A673 (cell line): Measurements from ENCODE around the gene PLEKHA6. TPM values are rescaled to one million over a fixed set of nuclear protein-coding genes. Genes with fewer than 3 reads are reported as not detected.

Source experiments
- BruUV-seq: library from RNA; stranded (reverse); fragments of 400-500 nt; replicated peaks from 2 replicates; lab custom pipeline; 2021; lab: Mats Ljungman, UMichigan
- CTCF ChIA-PET: fragments of 300-600 bp; sonication (Branson Sonifier 250); formaldehyde crosslinking; loops from one replicate; lab custom pipeline; 2022; ENCODE audit warnings: antibody characterized with exemption; lab: Charles Lee
- POLR2A ChIA-PET: fragments of 300-600 bp; sonication (Branson Sonifier 250); formaldehyde crosslinking; loops from one replicate; lab custom pipeline; 2022; ENCODE audit warnings: antibody characterized with exemption; ENCODE audit not compliant: low non-redundant PET; lab: Charles Lee
- DNase-seq: peaks from one replicate; pipeline ENCODE4 v3.0.0-alpha.2; 2015; ENCODE audit warnings: low spot score
- H3K27ac ChIP-seq: fragments of 200-600 bp; sonication (generic); 2 replicates; pipeline ENCODE4 v1.5.1; 2016; ENCODE audit warnings: mixed run types, low read depth, mild to moderate bottlenecking, mixed read lengths, antibody characterized with exemption, low read length; ENCODE audit not compliant: poor library complexity, severe bottlenecking
- H3K27me3 ChIP-seq: fragments of 200-600 bp; sonication (generic); replicated peaks from 2 replicates; pipeline ENCODE4 v1.6.1; 2017; ENCODE audit warnings: mixed run types, low read depth, mild to moderate bottlenecking, mixed read lengths, antibody characterized with exemption, low read length; ENCODE audit not compliant: insufficient read depth, poor library complexity
- H3K36me3 ChIP-seq: fragments of 200-600 bp; sonication (generic); 2 replicates; pipeline ENCODE4 v1.6.1; 2016; ENCODE audit warnings: mixed run types, mild to moderate bottlenecking, mixed read lengths, antibody characterized with exemption, low read length; ENCODE audit not compliant: insufficient read depth, poor library complexity, severe bottlenecking
- H3K4me1 ChIP-seq: fragments of 200-600 bp; sonication (generic); 2 replicates; pipeline ENCODE4 v1.6.1; 2017; ENCODE audit warnings: mixed run types, mild to moderate bottlenecking, mixed read lengths, antibody characterized with exemption, low read length; ENCODE audit not compliant: insufficient read depth, poor library complexity, severe bottlenecking
- H3K4me3 ChIP-seq: fragments of 200-600 bp; sonication (generic); 2 replicates; pipeline ENCODE4 v1.5.1; 2016; ENCODE audit warnings: low read depth, mixed run types, mild to moderate bottlenecking, mixed read lengths, low read length; ENCODE audit not compliant: poor library complexity, severe bottlenecking
- H3K9me3 ChIP-seq: fragments of 200-600 bp; sonication (generic); 2 replicates; pipeline ENCODE4 v1.6.1; 2016; ENCODE audit warnings: mixed run types, low read depth, mild to moderate bottlenecking, mixed read lengths, antibody characterized with exemption, low read length; ENCODE audit not compliant: poor library complexity, severe bottlenecking
- CTCF ChIP-seq: fragments of 300-800, 200-600 bp; sonication (generic); conservative IDR thresholded peaks from 2 replicates; pipeline ENCODE4 v1.5.1; 2017; ENCODE audit warnings: low read depth, mild to moderate bottlenecking, antibody characterized with exemption, low read length, moderate library complexity, mixed read lengths
- EZH2 ChIP-seq: fragments of 200-600 bp; sonication (generic); IDR thresholded peaks from 2 replicates; pipeline ENCODE4 v1.6.1; 2017; ENCODE audit warnings: borderline replicate concordance, low read depth, mild to moderate bottlenecking, mixed read lengths, antibody characterized with exemption, low read length; ENCODE audit not compliant: poor library complexity, severe bottlenecking
- intact Hi-C: fragments of 100-400 bp; cut with micrococcal nuclease; formaldehyde crosslinking; loops from one replicate; pipeline ENCODE4 v1.10.0; 2022; ENCODE audit not compliant: unreplicated experiment
- total RNA-seq: library from RNA; stranded (reverse); gene quantifications from 2 replicates; pipeline ENCODE4 v1.2.3, GENCODE V29; 2021

The PLEKHA6 gene
- total RNA-seq, 1 experiment from 2014 or later = 0.58 TPM

- ChIA-PET POLR2A (no interaction called here), CTCF (interaction anchor here (0.5 kb wide), 1 partner anchor 492 kb away, joined by 3 read pairs; no protein-coding TSS in a partner anchor)
- Histone ChIP-seq H3K4me3 (no peak overlapping the region), H3K9me3 (no peaks in the 10 kb centered on the region), H3K27me3 (no peaks in the 10 kb centered on the region), H3K27ac (no peak overlapping the region), H3K36me3 (no peaks in the 10 kb centered on the region), H3K4me1 (no peaks in the 10 kb centered on the region)
- intact Hi-C loops = no loop called here
- no peak for DNase-seq
- BruUV-seq = no TSS peak
- no peak for TF ChIP-seq CTCF
- no peak for TF ChIP-seq EZH2
Measured at GRCh38 chr1:204261746-204262505, 97.8 kb downstream of the PLEKHA6 start.

GRCh38 chr1:204261266-204261665 is 98.5 kb downstream of the PLEKHA6 start:
- Histone ChIP-seq H3K4me3 (no peak overlapping the region), H3K27ac (no peak overlapping the region), H3K36me3 (no peaks in the 10 kb centered on the region), H3K9me3 (no peaks in the 10 kb centered on the region), H3K4me1 (peaks cover under 1% of the 10 kb centered on the region), H3K27me3 (no peaks in the 10 kb centered on the region)
- ChIA-PET CTCF (no interaction called here), POLR2A (no interaction called here)
- BruUV-seq = no TSS peak
- TF ChIP-seq CTCF (no peak), EZH2 (no peak)
- intact Hi-C loops = no loop called here
- DNase-seq = no peak

- no peak for DNase-seq
- TF ChIP-seq EZH2 (no peak), CTCF (no peak)
- no TSS peak for BruUV-seq
- ChIA-PET CTCF (no interaction called here), POLR2A (no interaction called here)
- no peaks in the 10 kb centered on the region for H3K9me3 ChIP-seq
- no peak overlapping the region for H3K27ac ChIP-seq
- H3K4me1 ChIP-seq = peaks cover 6% of the 10 kb centered on the region
- intact Hi-C loops = no loop called here
- no peaks in the 10 kb centered on the region for H3K27me3 ChIP-seq
- no peaks in the 10 kb centered on the region for H3K36me3 ChIP-seq
- H3K4me3 ChIP-seq = no peak overlapping the region
Measured at GRCh38 chr1:204260601-204261197, 99.0 kb downstream of the PLEKHA6 start.
